Activated CD8-positive, alpha-beta memory T cell treated with anti-CD3 and anti-CD28 coated beads for 36 hours (primary cell): ENCODE measurements around the gene ASF1B. TPM values are rescaled to one million over a fixed set of nuclear protein-coding genes. Genes with fewer than 3 reads are reported as not detected.
"Not testable (repeated sequence)": the region's sequence is repeated elsewhere in the genome, so short reads cannot be mapped to it uniquely, and the experiment has no call there.

Experiments used
- CTCF ChIA-PET: fragments of 350-600 bp; sonication (Branson Sonifier 250); formaldehyde crosslinking; loops from one replicate; lab custom pipeline; 2021; ENCODE audit warnings: antibody characterized with exemption; lab: Charles Lee
- POLR2A ChIA-PET: fragments of 350-600 bp; sonication (Branson Sonifier 250); formaldehyde crosslinking; loops from one replicate; lab custom pipeline; 2021; ENCODE audit warnings: antibody characterized with exemption; lab: Charles Lee
- total RNA-seq, 2 experiments: library from RNA; stranded (reverse); gene quantifications; one replicate each; pipeline ENCODE4 v1.2.3, GENCODE V29; 2021

The ASF1B gene
- total RNA-seq, 2 experiments from 2014 or later: 79.7 to 83.6 TPM

- CTCF ChIA-PET: interaction anchor here (1.0 to 4.9 kb wide), 2 partner anchors 10 to 21 kb away, joined by 3 to 24 read pairs; partner anchors contain the start of gene ASF1B
- POLR2A ChIA-PET: not testable (repeated sequence)
Observed at GRCh38 chr19:14146169-14146568, 9.8 kb upstream of the ASF1B start.

- POLR2A ChIA-PET: no interaction called here
- CTCF ChIA-PET: interaction anchor here (0.6 to 1.3 kb wide), 3 partner anchors 16 to 203 kb away, joined by 3 read pairs; no protein-coding TSS in a partner anchor
Observed at GRCh38 chr19:14145381-14145780, 9.0 kb upstream of the ASF1B start.

GRCh38 chr19:14142262-14143190 lies 6.1 kb upstream of the ASF1B start:
- POLR2A ChIA-PET: no interaction called here
- CTCF ChIA-PET: interaction anchor here (0.5 kb wide), 1 partner anchor 73 kb away, joined by 6 read pairs; no protein-coding TSS in a partner anchor

- POLR2A ChIA-PET: interaction anchor here (0.6 to 0.7 kb wide), 2 partner anchors 77 to 221 kb away, joined by 3 to 4 read pairs; no protein-coding TSS in a partner anchor
- CTCF ChIA-PET: interaction anchor here (1.5 kb wide), 1 partner anchor 9 kb away, joined by 4 read pairs; no protein-coding TSS in a partner anchor
Observed at GRCh38 chr19:14141041-14141440, 4.7 kb upstream of the ASF1B start.

GRCh38 chr19:14139944-14140343 lies 3.6 kb upstream of the ASF1B start:
- ChIA-PET CTCF (interaction anchor here (1.1 to 1.5 kb wide), 2 partner anchors 10 to 67 kb away, joined by 3 to 4 read pairs; partner anchors contain the start of gene MISP3), POLR2A (no interaction called here)

GRCh38 chr19:14138576-14139265 lies 2.3 kb upstream of the ASF1B start:
- CTCF ChIA-PET: no interaction called here
- POLR2A ChIA-PET: no interaction called here

GRCh38 chr19:14135985-14136508 lies 342 bp downstream of the ASF1B start:
- ChIA-PET CTCF (interaction anchor here (0.6 to 2.9 kb wide), 30 partner anchors 8 to 382 kb away, joined by 3 to 24 read pairs (median 4); partner anchors contain the start of genes ADGRE5, DNAJB1, GIPC1 and IL27RA), POLR2A (interaction anchor here (0.6 to 2.1 kb wide), 7 partner anchors 14 to 332 kb away, joined by 3 to 6 read pairs (median 3); partner anchors contain the start of gene RFX1)

GRCh38 chr19:14135355-14135754 lies 1.0 kb downstream of the ASF1B start:
- POLR2A ChIA-PET: interaction anchor here (0.6 to 2.1 kb wide), 4 partner anchors 15 to 374 kb away, joined by 3 to 6 read pairs (median 3); no protein-coding TSS in a partner anchor
- CTCF ChIA-PET: interaction anchor here (0.6 to 2.9 kb wide), 8 partner anchors 13 to 512 kb away, joined by 3 to 24 read pairs (median 4); partner anchors contain the start of gene DNAJB1

GRCh38 chr19:14127929-14128509 lies 8.4 kb downstream of the ASF1B start:
- ChIA-PET POLR2A (no interaction called here), CTCF (interaction anchor here (2.1 kb wide), 1 partner anchor 9 kb away, joined by 8 read pairs; the partner anchor contains the start of gene ASF1B)

- ChIA-PET CTCF (interaction anchor here (2.1 kb wide), 1 partner anchor 10 kb away, joined by 8 read pairs; the partner anchor contains the start of gene ASF1B), POLR2A (no interaction called here)
Observed at GRCh38 chr19:14127176-14127575, 9.2 kb downstream of the ASF1B start.

- ChIA-PET POLR2A (interaction anchor here (0.6 kb wide), 1 partner anchor 247 kb away, joined by 3 read pairs; no protein-coding TSS in a partner anchor), CTCF (interaction anchor here (0.6 to 1.4 kb wide), 4 partner anchors 9 to 239 kb away, joined by 3 to 6 read pairs (median 4); partner anchors contain the start of gene ASF1B)
Observed at GRCh38 chr19:14122924-14123323, 13.5 kb downstream of the ASF1B start.

GRCh38 chr19:14120497-14120780 lies 15.9 kb downstream of the ASF1B start:
- CTCF ChIA-PET: interaction anchor here (1.2 kb wide), 1 partner anchor 16 kb away, joined by 3 read pairs; the partner anchor contains the start of gene ASF1B
- POLR2A ChIA-PET: no interaction called here

GRCh38 chr19:14119644-14120496 lies 16.5 kb downstream of the ASF1B start:
- ChIA-PET CTCF (interaction anchor here (1.2 kb wide), 1 partner anchor 17 kb away, joined by 3 read pairs; the partner anchor contains the start of gene ASF1B), POLR2A (no interaction called here)

GRCh38 chr19:14119146-14119545 lies 17.2 kb downstream of the ASF1B start:
- ChIA-PET POLR2A (no interaction called here), CTCF (interaction anchor here (1.7 kb wide), 1 partner anchor 386 kb away, joined by 5 read pairs; no protein-coding TSS in a partner anchor)

GRCh38 chr19:14118165-14119051 lies 18.0 kb downstream of the ASF1B start:
- ChIA-PET CTCF (interaction anchor here (1.7 kb wide), 1 partner anchor 387 kb away, joined by 5 read pairs; no protein-coding TSS in a partner anchor), POLR2A (no interaction called here)

GRCh38 chr19:14117668-14118164 lies 18.7 kb downstream of the ASF1B start, which contains the start of gene PRKACA:
Gene PRKACA, minus strand, starts transcription at chr19:14117762. Its CDS starts 215 bp downstream, at chr19:14117547.
- ChIA-PET CTCF (interaction anchor here (1.4 to 1.7 kb wide), 2 partner anchors 15 to 388 kb away, joined by 3 to 5 read pairs; no protein-coding TSS in a partner anchor), POLR2A (no interaction called here)
